Stimulated activated CD8-positive, alpha-beta memory T cell treated with anti-CD3 and anti-CD28 coated beads, Interleukin-4, amount 100 ng/mL, for 48 hours (primary cell): ENCODE results near the gene ZNF770.
A peak's percentile ranks its signal among the peaks of the same experiment; 100 is the strongest.

Experiments
- DNase-seq: peaks from one replicate; pipeline ENCODE4 v3.0.0-alpha.2; 2020

Gene ZNF770, protein sequence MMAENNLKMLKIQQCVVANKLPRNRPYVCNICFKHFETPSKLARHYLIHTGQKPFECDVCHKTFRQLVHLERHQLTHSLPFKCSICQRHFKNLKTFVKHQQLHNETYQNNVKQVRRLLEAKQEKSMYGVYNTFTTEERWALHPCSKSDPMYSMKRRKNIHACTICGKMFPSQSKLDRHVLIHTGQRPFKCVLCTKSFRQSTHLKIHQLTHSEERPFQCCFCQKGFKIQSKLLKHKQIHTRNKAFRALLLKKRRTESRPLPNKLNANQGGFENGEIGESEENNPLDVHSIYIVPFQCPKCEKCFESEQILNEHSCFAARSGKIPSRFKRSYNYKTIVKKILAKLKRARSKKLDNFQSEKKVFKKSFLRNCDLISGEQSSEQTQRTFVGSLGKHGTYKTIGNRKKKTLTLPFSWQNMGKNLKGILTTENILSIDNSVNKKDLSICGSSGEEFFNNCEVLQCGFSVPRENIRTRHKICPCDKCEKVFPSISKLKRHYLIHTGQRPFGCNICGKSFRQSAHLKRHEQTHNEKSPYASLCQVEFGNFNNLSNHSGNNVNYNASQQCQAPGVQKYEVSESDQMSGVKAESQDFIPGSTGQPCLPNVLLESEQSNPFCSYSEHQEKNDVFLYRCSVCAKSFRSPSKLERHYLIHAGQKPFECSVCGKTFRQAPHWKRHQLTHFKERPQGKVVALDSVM

DNA sequence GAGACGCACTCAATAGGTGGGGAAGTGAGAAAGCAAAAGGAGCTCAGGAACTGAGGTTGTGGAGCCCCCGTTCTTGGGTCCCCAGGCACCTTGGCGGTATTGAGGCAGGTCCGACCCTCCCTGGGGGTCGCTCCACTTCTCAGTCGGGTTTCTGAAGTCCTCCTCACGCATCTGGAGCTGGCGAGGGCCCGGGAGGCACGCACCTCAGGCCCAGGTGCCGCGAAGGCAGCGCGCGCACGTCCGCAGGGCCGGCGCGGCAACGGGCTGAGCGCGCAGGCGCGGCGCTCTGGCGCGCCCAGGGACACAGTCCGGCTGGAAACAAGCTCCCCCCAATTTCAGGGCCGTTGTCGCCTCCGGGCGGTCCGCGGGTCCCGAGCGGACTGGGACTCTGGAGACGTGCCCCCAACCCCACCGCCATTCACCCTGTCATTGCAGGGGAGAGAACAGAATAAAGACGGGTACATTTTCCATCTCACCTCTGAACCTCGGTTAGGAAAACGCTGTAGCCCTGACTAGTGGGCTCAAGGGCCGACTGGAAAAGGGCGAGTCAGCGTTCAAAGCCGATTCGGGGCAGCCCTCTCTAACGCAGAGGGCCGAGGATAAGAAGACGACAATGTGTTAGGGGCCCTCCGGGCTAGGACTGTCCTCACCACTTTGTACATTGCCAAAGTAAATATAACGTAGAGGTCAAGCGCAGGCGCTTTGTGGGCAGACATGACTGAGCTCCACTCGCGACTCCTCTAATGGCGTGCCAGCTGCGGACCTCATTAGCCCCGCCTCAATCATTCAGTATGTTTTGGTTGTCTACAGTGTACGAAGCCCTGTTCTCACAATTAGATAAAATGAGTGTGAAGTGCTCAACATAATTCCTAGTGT, at the start of gene ZNF770:
Gene ZNF770 (minus strand): TSS at position 261 of the 876 bp plus-strand sequence. CDS start 4,853 bp downstream, outside the sequence.
- peak; percentile 91 for DNase-seq

DNA sequence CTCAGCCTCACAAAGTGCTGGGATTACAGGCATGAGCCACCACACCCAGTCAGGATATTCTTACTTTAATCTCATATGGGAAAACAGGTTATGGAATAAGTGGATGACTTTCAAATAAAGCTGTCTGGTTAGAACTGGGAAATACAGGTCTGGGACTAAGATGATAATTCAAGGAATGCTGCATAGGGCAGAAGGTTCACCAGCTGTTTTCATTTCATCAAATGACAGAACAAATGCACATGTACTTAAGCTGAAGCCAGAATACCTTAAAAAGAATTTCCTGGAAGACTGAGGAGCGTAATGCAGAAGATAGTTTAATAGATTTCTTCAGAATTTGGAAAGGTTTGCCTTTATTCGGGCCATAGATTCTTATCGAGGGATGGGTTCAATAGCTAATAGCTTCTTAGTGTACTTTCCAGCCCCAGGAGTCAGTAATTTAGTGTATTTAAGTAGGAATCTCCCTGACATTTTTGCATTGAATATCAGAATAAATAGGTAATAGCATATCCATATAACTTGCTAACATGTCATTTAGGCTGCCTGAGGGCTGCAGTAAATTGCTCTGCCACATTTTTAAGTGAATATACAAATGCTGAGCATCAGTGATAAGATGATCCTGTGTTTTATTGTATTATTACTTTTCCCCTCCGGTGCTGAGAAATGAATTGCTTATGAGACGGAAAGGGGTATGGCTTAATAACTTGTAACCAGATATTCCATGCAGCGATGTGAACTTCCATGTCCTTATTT, 40.3 kb upstream of the ZNF770 start:
- DNase-seq = no peak

DNA sequence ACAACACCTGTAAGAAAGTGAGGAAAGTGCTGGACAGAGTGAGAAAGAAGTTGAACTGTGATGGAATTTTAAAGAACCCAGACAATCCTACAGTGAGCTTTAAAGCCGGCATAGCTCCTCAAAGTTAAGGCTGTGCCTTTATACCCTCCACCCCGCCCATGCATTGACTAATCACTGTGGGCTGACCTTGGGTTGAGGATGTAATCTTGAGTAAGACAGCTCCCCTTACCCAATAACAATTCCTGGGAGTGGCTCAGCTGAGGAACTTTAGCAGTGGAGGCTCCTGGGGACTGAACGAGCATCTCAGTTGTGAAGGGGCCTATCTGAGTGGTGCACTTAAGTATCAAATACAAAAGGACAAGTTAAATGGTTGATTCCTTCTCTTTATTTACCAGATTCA, 35.7 kb upstream of the ZNF770 start:
- DNase-seq = no peak

DNA sequence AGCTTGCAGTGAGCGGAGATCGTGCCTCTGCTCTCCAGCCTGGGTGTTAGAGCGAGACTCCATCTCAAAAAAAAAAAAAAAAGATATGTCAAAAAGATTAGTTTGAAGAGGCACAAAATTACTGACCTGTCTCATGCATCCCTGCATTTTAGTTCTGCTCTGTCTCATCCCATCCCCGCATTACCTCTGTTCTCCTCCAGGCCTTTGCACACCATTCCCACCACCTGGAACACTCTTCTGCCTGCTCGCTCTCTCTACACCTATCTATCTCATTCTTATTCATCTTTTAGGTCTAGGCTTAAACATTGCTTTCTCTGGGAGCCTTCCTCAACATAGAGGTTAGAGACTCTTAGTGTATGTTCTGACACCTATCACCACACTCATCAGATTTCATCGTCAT, 32.9 kb upstream of the ZNF770 start:
- no peak for DNase-seq

DNA sequence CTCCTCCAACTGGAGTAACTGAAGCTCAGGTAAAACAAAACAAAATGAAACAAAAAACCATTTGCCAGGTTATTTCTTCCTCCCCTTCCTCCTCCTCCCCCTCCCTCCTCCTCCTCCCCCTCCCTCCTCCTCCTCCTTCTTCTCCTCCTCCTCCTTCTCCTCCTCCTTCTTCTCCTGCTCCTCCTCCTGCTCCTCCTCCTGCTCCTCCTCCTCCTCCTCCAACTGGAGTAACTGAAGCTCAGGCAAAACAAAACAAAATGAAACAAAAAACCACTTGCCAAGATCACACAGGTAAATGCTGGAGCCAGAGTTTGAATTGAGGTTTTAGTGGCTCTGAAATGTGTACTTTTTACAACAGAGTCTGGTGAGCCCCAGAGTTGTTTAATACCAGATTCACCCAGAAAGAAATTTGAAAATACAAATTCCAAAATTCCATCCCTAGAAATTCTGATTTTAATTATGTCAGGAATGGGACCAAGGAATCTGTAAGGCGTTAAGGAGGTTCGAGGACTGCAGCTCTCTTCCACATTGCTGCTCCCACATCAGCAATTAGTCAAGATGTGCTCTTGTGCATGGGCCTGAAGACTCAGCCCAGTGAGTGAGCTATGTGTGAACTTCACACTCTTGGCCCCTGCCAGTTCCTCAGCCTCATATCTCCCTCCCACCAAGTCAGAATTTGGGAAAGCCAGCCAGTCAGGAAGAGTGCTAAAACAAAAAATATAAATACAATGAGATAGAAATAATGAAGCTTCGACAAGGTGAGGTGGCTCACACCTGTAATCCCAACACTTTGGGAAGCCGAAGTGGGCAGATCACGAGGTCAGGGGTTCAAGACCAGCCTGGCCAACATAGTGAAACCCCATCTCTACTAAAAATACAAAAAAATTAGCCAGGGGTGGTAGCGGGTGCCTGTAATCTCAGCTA, 31.6 kb upstream of the ZNF770 start:
- no peak for DNase-seq

DNA sequence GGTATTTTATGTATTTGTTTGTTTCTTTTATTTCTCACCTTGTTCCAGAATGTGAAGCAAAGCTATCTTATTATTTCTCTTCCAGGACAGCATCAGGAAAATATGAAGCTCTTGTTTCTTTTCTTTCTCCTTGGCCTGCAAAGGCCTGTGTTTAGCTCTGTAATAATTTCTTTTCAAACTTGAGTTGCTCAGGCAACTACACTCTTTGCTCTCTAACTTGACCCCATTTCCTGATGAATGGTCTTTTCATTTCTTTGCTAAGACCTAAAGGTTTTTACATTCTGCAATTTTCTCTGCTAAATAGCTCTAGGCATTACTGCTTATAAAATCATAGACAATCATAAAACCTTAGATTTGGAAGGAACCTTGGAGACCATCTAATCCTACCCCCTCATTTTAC, 26.2 kb upstream of the ZNF770 start:
- DNase-seq = no peak

DNA sequence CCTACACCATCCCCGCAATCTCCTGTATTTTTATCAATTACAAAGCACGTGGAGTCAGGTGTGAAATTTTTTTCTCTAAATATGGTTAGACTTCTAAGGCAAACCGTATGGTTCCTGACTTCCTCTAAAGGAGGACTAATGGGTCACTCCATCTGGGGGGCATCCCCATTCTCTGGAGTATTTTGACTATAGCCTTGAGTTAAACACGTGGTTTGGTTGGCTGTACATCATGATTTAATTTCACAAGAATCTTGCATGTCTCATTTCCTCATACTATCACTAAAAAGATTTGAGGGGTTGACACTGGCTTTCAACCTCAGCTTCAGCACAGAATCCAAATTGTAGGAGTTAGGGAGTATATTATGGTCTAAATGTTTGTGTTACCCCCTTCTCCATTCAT, 25.3 kb upstream of the ZNF770 start:
- DNase-seq = no peak

DNA sequence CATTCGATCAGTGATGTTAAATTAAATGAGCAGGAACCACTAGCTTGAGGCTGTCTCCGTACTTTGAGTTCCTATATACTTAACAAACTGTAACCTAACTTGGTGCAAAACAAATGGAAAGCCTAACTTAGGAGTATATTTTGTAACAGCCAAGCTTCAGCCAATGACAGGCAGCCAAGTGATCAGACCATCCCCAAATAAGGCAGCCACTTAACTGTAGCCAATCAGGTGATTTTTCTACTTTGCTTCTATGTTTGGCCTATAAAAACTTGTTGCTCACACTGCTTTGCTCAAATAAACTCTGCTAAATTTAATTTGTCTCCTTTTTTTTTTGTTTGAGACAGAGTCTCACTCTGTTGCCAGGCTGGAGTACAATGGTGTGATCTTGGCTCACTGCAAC, 19.3 kb upstream of the ZNF770 start:
- DNase-seq = no peak

DNA sequence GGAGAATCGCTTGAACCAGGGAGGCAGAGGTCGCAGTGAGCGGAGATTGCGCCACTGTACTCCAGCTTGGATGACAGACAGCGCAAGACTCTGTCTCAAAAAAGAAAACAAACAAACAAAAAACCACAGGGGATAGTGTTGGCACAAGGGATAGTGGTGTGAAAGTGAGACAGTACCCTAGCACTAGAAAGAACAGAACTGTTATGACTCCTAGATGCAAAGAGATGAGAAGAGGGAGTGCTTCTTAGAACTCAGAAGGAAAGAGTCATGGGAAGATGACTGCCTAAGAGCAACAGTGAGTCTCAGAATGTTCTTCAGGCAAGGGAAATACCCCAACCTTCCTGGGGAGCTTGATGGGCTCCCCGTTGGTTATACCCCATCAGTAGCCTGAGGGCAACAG, 17.8 kb upstream of the ZNF770 start:
- no peak for DNase-seq

DNA sequence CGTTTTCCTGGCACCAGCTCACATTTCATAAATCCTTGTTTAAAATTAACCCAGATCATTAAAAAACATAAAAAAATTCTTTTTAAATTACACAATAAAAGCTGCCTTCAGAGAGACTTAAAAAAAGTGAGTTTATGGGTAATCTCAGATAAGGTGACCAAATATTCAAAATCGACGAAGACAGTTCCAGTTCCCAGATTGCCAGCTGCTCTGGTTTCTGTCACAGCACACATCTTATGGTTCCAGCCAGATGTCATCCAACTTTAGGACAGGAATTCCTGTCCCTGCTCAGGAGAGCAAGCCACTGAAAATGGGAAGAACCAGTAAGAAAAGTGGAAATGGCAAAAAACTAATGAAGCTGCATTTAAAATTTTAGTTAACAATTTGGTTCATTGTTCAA, 15.8 kb upstream of the ZNF770 start:
- DNase-seq = no peak

DNA sequence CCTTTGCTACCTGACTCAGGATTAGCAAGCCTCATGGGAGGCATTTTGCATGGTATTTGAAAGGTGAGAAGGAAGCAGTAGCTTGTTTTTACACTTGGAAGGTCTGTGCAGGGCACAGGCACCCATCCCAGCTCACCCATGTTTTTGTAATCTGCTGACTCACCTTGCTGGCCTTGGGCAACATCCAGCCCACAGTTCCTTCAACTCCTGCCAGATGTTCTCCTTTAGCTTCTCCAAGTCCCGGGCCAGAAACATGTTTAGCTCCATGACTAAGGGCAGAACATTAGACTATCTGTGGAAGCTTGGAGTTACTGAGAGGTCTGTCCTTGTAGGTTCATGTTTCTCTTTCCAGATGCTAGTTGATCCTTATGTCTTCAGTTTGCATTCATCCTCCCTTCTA, 12.4 kb upstream of the ZNF770 start:
- DNase-seq = no peak

DNA sequence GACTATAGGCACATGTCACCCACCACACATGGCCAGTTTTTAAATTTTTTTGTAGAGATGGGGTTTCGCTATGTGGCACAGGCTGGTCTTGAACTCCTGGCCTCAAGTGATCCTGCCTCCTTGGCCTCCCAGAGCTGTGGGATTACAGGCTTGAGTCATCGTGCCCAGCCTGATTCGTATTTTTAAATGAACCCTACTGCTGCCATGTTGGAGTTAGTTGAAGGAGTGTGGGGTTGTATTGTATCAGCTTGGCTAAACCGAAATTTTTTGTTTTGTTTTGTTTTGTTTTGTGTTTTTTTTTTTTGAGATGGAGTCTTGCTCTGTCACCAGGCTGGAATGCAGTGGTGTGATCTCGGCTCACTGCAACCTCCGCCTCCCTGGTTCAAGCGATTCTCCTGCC, 11.8 kb upstream of the ZNF770 start:
- DNase-seq = no peak

DNA sequence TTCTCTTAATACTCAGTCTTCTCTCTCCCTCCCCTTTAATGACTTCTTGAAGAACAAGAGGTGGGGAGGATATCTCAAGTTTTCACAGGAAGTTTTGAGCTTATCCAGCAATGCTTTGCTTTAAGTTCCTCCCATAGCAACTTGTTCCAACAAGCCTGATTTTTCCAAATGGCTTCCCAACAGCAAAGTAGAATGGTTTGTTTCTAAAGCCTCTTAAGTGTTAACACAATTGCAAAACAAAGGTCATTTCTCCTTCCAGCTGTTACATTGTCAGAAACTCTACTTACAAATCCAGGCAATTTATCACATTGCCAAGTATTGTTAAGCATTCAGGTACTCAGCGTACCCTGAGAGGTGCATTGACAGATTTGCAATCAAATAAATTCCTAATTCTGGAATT, 6.8 kb upstream of the ZNF770 start:
- DNase-seq = no peak

DNA sequence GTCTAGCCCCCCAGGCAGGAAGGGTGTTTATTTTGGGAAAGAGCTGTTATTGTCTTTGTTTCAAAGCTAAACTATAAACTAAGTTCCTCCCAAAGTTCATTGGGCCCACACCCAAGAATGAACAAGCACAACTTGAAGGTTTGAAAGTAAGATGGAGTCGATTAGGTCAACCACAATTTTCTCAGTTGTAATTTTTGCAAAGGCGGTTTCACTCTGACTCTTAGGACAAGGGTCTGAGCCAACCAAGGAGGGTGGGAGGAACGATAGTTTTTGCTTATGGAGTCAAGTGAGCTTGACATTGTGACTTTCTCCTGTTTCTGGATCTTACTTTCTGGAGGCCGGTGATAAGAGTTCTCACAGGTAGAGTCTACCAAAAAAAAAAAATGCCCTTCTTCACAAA, 5.8 kb upstream of the ZNF770 start:
- DNase-seq = peak; percentile 39

DNA sequence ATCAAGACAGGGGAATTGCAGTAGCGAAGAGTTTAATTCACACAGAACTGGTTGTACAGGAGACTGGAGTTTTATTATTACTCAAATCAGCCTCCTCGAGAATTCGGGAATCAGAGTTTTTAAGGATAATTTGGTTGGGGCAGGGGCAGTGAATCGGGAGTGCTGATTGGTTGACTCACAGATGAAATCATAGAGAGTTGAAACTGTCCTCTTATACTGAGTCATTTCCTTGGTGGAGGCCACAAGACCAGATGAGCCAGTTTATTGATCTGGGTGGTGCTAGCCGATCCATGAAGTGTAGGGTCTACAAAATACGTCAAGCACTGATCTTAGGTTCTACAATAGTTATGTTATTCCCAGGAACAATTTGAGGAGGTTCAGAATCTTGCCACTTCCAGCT, 5.3 kb upstream of the ZNF770 start:
- no peak for DNase-seq

DNA sequence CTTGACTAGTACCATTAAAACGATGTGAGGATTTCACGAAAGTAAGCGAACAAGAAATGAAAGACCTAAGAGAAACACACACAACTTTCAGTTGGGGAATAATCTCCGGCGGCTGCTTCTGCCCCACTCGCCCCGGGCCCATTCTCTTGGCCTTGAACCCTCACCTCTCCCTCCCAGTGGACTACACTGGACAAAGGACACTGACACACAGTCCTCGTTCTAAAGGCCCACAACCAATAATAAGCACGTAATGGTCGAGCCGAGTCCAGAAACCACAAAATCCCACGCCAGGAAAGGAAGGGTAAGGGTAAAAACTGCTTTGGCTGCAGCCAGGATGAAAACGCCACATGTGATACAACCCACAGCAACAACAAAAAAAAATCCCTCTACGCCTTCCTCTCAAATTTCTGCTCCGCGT, 469 bp downstream of the ZNF770 start:
- DNase-seq = peak; percentile 30

DNA sequence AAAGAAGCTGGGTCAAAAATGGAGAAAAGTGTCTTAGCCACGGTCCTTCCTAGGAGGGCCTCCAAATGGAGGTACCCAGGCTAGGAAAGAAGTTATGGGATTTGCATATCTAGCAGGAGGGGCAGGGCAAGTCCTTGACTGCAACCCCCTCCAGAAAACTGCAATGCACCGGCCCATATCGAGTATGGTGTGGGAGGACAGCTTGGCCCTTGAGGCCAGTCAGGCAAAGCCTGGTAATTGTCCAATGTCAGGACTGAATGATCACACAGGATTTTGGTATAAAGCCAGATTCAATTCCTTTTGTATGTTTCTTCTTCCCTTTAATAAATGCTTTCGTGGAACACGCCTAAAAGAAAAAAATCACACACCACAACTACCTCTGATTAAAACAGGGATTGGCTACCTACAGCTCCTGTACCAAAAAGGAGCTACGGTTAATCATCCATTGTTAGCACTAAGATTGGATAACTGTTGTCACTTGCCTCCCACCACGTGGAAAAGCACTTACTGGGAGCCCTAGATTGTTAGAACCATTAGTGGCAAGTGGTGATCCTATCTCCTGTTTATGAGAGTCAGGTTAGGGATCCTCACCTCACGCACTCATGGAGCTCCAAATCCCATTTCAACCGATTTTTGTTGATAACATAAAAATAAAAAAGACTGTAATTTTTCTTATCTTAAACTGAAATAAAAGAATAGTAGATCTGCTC, 1.2 kb downstream of the ZNF770 start:
- DNase-seq = no peak

DNA sequence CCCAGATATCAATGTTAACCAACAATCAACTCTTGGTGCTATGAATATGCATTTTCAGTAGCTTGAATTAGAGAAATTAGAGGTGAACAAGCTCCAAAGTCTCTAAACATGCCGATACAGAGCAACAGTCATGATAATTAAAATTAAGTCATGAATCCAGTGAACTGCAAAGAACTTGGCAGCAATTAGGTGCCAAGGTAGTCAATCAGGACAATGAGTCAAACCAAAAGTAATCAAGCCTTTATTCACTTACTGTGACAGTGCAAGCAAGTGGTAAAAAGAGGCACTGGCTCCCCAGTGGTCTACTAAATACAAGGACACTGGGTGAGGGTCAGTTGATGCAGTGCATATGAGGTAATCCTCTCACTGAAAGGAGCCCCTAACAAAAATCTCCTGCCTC, 1.8 kb downstream of the ZNF770 start:
- DNase-seq = no peak

DNA sequence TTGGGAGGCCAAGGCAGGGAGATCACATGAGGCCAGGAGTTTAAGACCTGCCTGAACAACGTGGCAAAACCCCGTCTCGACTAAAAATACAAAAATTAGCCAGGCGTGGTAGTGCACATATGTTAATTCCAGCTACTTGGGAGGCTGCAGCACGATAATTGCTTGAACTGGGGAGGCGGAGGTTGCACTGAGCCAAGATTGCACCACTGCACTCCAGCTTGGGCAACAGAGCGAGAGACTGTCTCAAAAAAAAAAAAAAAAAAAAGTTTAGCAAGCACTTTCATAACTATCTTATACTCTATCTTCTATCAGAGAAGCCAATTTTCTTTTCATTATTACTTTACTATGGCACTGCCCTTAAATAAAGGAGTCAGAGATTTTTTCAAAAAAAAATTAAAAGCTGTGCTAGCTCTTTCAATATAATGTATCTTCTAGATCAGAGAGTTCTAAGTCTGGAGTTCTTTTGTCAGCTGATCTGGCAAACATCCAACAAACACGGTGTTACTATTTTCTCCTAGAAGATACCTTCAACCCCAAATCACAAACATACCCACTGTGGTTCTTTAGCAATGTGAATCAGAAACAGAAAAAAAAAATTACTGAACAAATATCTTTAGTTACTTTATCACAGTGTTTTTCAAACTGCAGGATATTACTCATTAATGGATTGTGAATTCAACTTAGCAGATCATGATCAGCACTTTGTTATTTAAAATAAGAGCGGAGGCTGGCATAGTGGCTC, 3.0 kb downstream of the ZNF770 start:
- DNase-seq = no peak

DNA sequence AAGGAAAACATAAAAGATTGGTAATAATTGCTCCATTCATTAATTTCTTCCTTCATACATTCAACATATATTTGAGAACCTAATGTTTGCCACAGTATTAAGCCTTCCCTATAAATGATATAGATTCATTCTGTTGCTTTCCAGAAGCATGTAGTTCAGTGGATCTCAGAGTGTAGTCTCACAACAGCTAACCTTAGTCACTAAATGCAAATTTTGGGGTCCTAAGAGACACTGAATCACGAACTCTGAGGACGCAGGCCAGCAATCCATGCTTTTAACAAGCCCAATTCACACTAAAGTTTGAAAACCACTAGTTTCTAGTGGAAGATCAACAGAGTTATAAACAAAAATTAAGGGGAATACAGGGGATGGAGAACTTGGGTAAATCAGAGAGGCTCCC, 11.3 kb downstream of the ZNF770 start:
- no peak for DNase-seq
